ENCODE results near the gene SST.

- no peak for TF ChIP-seq CTCF (conservative IDR thresholded peaks at IDR 0.05; ENCODE audit: low read depth, low read length)
- TF ChIP-seq RFX5 (IDR thresholded peaks at IDR 0.05; ENCODE audit: low read depth, low read length): no peak
- TF ChIP-seq ELK1 (IDR thresholded peaks at IDR 0.05; ENCODE audit: borderline replicate concordance, low read depth, low read length): no peak
- TF ChIP-seq MAFK (IDR thresholded peaks at IDR 0.05; ENCODE audit: low read depth, low read length): no peak
- TF ChIP-seq BHLHE40 (IDR thresholded peaks at IDR 0.05; ENCODE audit: low read depth, low read length): no peak
- TF ChIP-seq CEBPB (IDR thresholded peaks at IDR 0.05; ENCODE audit: low read depth, low read length): no peak
- TF ChIP-seq USF2 (IDR thresholded peaks at IDR 0.05; ENCODE audit: low read depth, low read length): no peak
- TF ChIP-seq MXI1 (IDR thresholded peaks at IDR 0.05; ENCODE audit: borderline replicate concordance, low read depth, low read length): no peak
Measured at GRCh38 chr3:187717572-187717971, 47.4 kb upstream of the SST start.

All from IMR-90 (cell line).